Transverse colon (tissue), 4 donors: ENCODE results near the gene PMEPA1. TPM values are rescaled to one million over a fixed set of nuclear protein-coding genes. Genes with fewer than 3 reads are reported as not detected.

Experiments used
- DNase-seq: peaks from one replicate; pipeline ENCODE4 v3.0.0-alpha.2; 2019
- H3K27ac ChIP-seq, 4 donors: fragments of 200-600 bp; sonication (generic); 2 replicates each; pipeline ENCODE4 v1.5.1; 2016 to 2018; ENCODE audit warnings: inconsistent platforms in 4 of 4
- H3K27me3 ChIP-seq: fragments of 200-600 bp; sonication (generic); 2 replicates; pipeline ENCODE4 v1.5.1; 2017; ENCODE audit warnings: inconsistent platforms
- H3K36me3 ChIP-seq, 4 donors: fragments of 200-600 bp; sonication (generic); 2 replicates each; pipeline ENCODE4 v1.5.1; 2017 to 2019; ENCODE audit warnings: inconsistent platforms in 4 of 4
- H3K4me1 ChIP-seq, 4 donors: fragments of 200-600 bp; sonication (generic); 2 replicates each; pipeline ENCODE4 v1.5.1; 2017 to 2020; ENCODE audit warnings: inconsistent platforms in 4 of 4
- H3K4me3 ChIP-seq, 4 donors: fragments of 200-600 bp; sonication (generic); 1 replicate in 1 of 4; 2 replicates in 3 of 4; pipeline versions ENCODE4 v1.5.1 to v1.6.1; 2017 to 2019; ENCODE audit warnings: inconsistent platforms in 4 of 4
- H3K9me3 ChIP-seq, 2 donors: fragments of 200-600 bp; sonication (generic); 2 replicates each; pipeline ENCODE4 v1.5.1; 2017 to 2019; ENCODE audit warnings: inconsistent platforms in 2 of 2
- CTCF ChIP-seq, 5 experiments: fragments of 200-600 bp in 3 of 5; fragments of 450-650 bp in 2 of 5; sonication (generic) in 3 of 5; IDR thresholded peaks; 1 replicate in 2 of 5; 2 replicates in 3 of 5; pipeline ENCODE4 v1.5.1; 2016 to 2017; ENCODE audit warnings: antibody characterized with exemption in 5 of 5, inconsistent platforms in 3 of 5, mild to moderate bottlenecking in 2 of 5, moderate library complexity in 1 of 5
- EP300 ChIP-seq: sonication (generic); formaldehyde crosslinking; IDR thresholded peaks from one replicate; pipeline ENCODE4 v1.6.1; 2017; ENCODE audit warnings: antibody characterized with exemption, low read depth
- POLR2A ChIP-seq: fragments of 450-650 bp; IDR thresholded peaks from one replicate; pipeline ENCODE4 v1.6.1; 2016; ENCODE audit warnings: antibody characterized with exemption, mild to moderate bottlenecking, moderate library complexity
- POLR2AphosphoS5 ChIP-seq, 3 donors: sonication (generic); formaldehyde crosslinking; IDR thresholded peaks; one replicate each; pipeline ENCODE4 v1.6.1; 2016; ENCODE audit warnings: antibody characterized with exemption in 3 of 3
- WGBS, 2 donors: methylation state at CpG; one replicate each; pipeline ENCODE4 v1.1.5; 2018; ENCODE audit warnings: low coverage in 1 of 2; 5-methylcytosine and 5-hydroxymethylcytosine counted together
- in situ Hi-C, 4 donors: fragments of 200-750 bp; cut with MboI; loops; one replicate each; pipeline versions ENCODE4 v1.15.0 to v1.15.1; 2017; ENCODE audit warnings: low sequenced_read_pairs in 3 of 4, low pct_ligation_motif_present in 1 of 4, low pct_unique_long_range_greater_than_20kb in 1 of 4
- intact Hi-C: fragments of 100-400 bp; cut with DNase I; formaldehyde crosslinking; loops from one replicate; pipeline ENCODE4 v1.15.1; 2023; ENCODE audit warnings: low total_unique reads
- total RNA-seq, 4 donors: library from RNA; depleted of rRNA; stranded (reverse); fragments of >200 nt; gene quantifications; one replicate each; pipeline ENCODE4 v1.1.0, GENCODE V29; 2016

Gene PMEPA1
- total RNA-seq, 4 donors from 2014 or later, result 6.4 to 10.8 (median 8.4) TPM

DNA sequence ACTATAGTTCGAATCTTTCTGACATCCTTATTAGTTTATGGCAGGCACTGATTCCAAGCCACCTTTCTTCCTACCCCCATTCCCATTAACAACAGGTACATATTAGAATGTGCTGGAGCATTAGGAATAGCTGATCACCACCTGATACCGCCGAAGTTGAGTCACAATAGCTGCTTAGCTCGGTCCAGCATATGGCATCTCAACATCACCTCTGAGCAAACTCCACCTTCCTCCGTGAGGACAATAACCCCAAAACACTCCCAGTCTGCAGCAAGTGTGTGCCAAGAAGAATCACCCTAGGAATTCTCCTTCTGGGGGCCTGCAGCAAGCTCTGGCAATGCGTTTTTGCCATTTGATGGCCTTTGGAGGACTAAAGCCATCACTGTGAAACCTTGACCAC lies 8.7 kb downstream of the PMEPA1 start:
- TF ChIP-seq EP300 (no peak), POLR2A (no peak), POLR2AphosphoS5 (IDR thresholded peaks at IDR 0.05) (no peak), CTCF (IDR thresholded peaks at IDR 0.05) (no peak)
- Histone ChIP-seq H3K4me3 (no peak overlapping the region), H3K27ac (no peak overlapping the region), H3K4me1 (peaks cover 0 to 35% (median 29%) of the 10 kb centered on the region in 4 donors), H3K27me3 (no peaks in the 10 kb centered on the region), H3K36me3 (no peaks in the 10 kb centered on the region), H3K9me3 (no peaks in the 10 kb centered on the region)
- WGBS, 2 donors, result 75 to 87% methylated on average over 4 to 6 of the region's 6 CpGs
- DNase-seq, result no peak
- intact Hi-C loops (no loop called here), in situ Hi-C loops (no loop called here)

GRCh38 chr20:57699395-57699794 lies 10.4 kb downstream of the PMEPA1 start:
- DNase-seq, result no peak

DNA sequence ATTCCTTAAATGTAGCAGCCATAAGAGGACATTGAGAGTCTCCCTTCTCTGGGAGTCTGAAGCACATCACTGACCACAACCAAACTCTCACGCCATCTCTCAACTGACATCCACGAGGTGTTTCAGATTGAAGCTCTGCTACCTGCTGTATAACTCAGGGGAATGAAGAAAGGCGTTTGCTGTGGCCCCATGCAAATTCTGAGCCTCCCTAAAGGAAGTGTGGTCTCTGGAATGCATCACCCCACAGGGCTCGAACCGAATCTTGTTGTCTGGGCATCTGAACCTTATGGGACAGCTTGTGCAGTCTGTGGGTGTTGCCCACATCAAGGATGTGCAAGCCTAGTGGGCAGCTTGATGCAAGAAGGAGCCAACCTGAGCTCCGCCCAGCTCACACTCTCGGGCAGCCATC lies 10.9 kb downstream of the PMEPA1 start:
- 44% methylated on average over 7 of the region's 7 CpGs; no CpG with 5 or more reads in 1 of the 2 donors for WGBS, 2 donors
- DNase-seq, result peak; percentile 37
- Histone ChIP-seq H3K4me1 (peaks cover 2 to 42% (median 30%) of the 10 kb centered on the region in 4 donors), H3K4me3 (no peak overlapping the region), H3K27ac (peak overlapping the region; percentile 62 to 77 (median 73)), H3K27me3 (no peaks in the 10 kb centered on the region), H3K9me3 (no peaks in the 10 kb centered on the region), H3K36me3 (no peaks in the 10 kb centered on the region)
- in situ Hi-C loops (no loop called here), intact Hi-C loops (no loop called here)
- TF ChIP-seq CTCF (IDR thresholded peaks at IDR 0.05) (no peak), EP300 (no peak), POLR2AphosphoS5 (IDR thresholded peaks at IDR 0.05) (no peak), POLR2A (no peak)

More at GRCh38 chr20:57699395-57699794, 10.4 kb downstream of the PMEPA1 start:
- H3K4me1 ChIP-seq, result peaks cover 0 to 40% (median 29%) of the 10 kb centered on the region in 4 donors
- H3K27me3 ChIP-seq, result no peaks in the 10 kb centered on the region
- intact Hi-C loops, result no loop called here
- no peaks in the 10 kb centered on the region for H3K9me3 ChIP-seq
- WGBS, 2 donors, result 60 to 75% methylated on average over 1 to 8 of the region's 8 CpGs
- TF ChIP-seq EP300 (no peak), POLR2AphosphoS5 (IDR thresholded peaks at IDR 0.05) (no peak), POLR2A (no peak), CTCF (IDR thresholded peaks at IDR 0.05) (no peak)
- H3K4me3 ChIP-seq, result no peak overlapping the region
- H3K27ac ChIP-seq, result no peak overlapping the region
- no peaks in the 10 kb centered on the region for H3K36me3 ChIP-seq
- in situ Hi-C loops, result no loop called here

GRCh38 chr20:57698116-57698866 lies 11.5 kb downstream of the PMEPA1 start:
- intact Hi-C loops, result no loop called here
- in situ Hi-C loops, result no loop called here
- DNase-seq, result peak; percentile 77
- Histone ChIP-seq H3K9me3 (no peaks in the 10 kb centered on the region), H3K27me3 (no peaks in the 10 kb centered on the region), H3K27ac (peak overlapping the region; percentile 62 to 77 (median 73)), H3K4me1 (peaks cover 8 to 48% (median 36%) of the 10 kb centered on the region in 4 donors), H3K4me3 (no peak overlapping the region), H3K36me3 (no peaks in the 10 kb centered on the region)
- TF ChIP-seq POLR2AphosphoS5 (IDR thresholded peaks at IDR 0.05), result peak in 2 of 3 donors; percentile 57 to 69
- no peak for TF ChIP-seq CTCF (IDR thresholded peaks at IDR 0.05)
- 15 to 42% methylated on average over 5 to 17 of the region's 17 CpGs for WGBS, 2 donors
